Fibroblast of skin of scalp (primary cell): ENCODE results near the gene IQSEC1.

Experiments
- DNase-seq: peaks from one replicate; pipeline ENCODE4 v3.0.0-alpha.2; 2013

The IQSEC1 gene

GRCh38 chr3:13026534-13026933, 46.7 kb downstream of the IQSEC1 start:
- no peak for DNase-seq

GRCh38 chr3:13025778-13026518, 47.3 kb downstream of the IQSEC1 start:
- no peak for DNase-seq

GRCh38 chr3:13025090-13025489, 48.1 kb downstream of the IQSEC1 start:
- DNase-seq: peak; percentile 65

- no peak for DNase-seq
These were observed 48.5 kb downstream of the IQSEC1 start for GRCh38 chr3:13024765-13025065.

- no peak for DNase-seq
These were observed 49.1 kb downstream of the IQSEC1 start for GRCh38 chr3:13023971-13024764.

GRCh38 chr3:13023235-13023970, 49.8 kb downstream of the IQSEC1 start:
- peak; percentile 34 for DNase-seq

GRCh38 chr3:13022348-13023234, 50.6 kb downstream of the IQSEC1 start:
- peak; percentile 86 for DNase-seq

- no peak for DNase-seq
These were observed 51.8 kb downstream of the IQSEC1 start for GRCh38 chr3:13021141-13022114.

GRCh38 chr3:13020159-13020750, 53.0 kb downstream of the IQSEC1 start:
- no peak for DNase-seq

GRCh38 chr3:13019243-13020095, 53.8 kb downstream of the IQSEC1 start:
- DNase-seq: peak; percentile 83

GRCh38 chr3:13018561-13019242, 54.5 kb downstream of the IQSEC1 start:
- DNase-seq: no peak

- no peak for DNase-seq
These were observed 55.2 kb downstream of the IQSEC1 start for GRCh38 chr3:13018043-13018451.

GRCh38 chr3:13017361-13018042, 55.7 kb downstream of the IQSEC1 start:
- no peak for DNase-seq

GRCh38 chr3:13016721-13017255, 56.4 kb downstream of the IQSEC1 start:
- DNase-seq: no peak

GRCh38 chr3:13016083-13016720, 57.0 kb downstream of the IQSEC1 start:
- no peak for DNase-seq

GRCh38 chr3:13015286-13016082, 57.7 kb downstream of the IQSEC1 start:
- DNase-seq: no peak

- no peak for DNase-seq
These were observed 58.4 kb downstream of the IQSEC1 start for GRCh38 chr3:13014755-13015285.
